GM19193 (cell line): ENCODE results near the gene ADH5.

Source experiments
- POLR2A ChIP-seq: IDR thresholded peaks from 4 replicates; pipeline ENCODE4 v1.6.1; 2011; ENCODE audit not compliant: insufficient read depth, insufficient read length; ENCODE audit errors: extremely low read depth

ADH5 gene

DNA sequence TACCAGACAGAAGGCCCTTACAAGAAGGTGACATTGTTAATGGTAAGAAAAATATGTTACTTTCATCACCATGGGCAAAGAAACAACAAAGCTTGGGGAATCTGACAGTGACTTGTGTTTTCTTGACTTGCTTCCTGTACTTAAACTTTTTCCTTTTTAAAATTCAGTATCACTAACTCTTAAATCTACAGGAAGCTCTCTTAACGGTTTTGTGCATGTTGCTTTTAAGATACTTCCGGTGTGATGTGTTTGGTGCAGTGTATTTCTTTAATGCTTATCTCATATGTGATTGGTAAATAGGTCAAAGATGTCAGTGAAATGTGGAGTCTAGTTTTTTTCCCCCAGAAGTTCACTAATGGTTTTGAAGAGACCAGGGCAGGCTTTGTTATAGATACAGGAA, 45.2 kb downstream of the ADH5 start:
- TF ChIP-seq POLR2A = no peak

DNA sequence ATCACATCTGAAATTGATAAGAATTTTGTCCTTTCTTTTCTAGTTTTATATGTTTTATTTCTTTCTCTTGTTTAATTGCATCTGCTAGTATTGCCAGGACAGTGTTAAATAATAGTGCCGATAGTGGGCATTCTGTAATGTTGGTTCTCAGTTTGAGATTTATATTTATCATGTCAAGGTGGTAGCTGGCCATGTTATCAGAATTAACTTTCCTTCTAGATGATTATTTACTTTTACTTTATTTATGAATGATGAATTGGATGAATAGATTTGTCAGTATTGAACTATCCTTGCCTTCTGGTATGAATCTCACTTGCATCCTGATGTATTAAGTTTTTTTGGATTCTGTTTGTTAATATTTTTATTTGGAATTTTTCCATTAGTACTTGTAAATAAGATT, 50.4 kb downstream of the ADH5 start:
- TF ChIP-seq POLR2A = no peak

DNA sequence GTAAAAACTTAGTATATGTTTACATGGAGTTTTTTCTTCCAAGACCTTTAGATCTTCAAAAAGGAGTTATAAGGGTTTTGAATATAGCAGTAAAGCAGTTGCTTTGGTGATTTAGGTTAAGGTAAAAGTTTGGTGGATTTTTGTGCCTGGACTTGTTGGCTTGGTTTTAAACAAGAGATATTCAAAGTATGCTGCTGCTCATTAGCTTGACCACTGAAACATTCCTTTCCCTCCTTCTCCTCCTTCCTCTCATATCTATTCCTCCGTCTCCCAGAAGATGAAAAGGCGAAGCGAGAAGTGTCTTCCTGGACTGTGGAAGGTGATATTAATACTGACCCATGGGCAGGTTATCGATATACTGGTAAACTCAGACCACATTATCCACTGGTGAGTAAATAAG, 54.6 kb downstream of the ADH5 start:
- no peak for TF ChIP-seq POLR2A

DNA sequence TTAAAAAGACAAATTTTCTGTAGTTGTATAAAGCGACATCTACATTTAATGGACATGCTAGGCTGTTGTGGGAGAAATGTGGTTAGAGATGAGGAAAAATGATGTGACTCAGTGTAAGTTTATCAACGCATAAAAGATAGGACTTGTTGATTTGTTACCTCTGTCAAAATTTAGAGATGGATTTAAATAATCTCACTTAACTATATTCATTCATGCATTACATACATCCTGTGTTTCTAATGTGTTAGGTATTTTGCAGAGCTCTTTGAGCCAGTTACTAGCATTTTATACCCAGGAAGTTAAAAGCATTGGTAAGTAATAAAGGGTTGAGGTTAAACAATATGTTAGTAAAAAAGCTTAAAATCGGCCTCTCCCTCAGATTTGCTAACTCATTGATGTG, 58.7 kb downstream of the ADH5 start:
- TF ChIP-seq POLR2A = no peak

DNA sequence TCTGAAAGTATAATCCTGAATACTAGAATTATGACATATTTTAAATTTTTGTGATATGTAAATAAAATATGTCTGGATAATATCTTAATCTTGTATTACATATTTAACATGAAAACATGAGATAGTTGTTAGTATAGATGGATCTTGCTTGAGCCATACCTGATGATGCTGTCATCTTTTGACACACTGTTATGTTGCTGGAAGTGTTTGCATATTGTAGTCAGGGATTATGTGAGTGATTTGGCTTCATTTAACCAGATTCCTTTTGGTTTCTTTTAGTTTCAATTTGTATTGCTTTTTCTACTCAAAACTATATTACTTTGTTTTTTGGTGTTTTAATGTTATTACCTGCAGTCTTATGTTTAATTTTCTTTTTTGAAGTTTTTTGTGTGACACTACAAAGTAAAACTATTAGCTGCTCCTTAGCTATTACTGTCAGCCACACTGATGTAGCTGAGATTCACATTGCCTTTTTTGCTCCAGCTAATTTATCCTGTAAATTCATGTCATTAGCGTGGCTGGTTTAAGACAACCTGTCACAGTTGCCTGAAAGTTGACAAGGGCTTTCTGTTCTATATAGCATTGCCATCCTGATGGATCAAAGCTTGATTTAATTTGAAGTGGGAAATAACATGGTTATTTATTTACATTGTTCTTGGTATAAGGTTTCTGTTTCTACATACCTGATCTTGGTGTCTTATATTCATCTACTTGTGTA, 59.4 kb downstream of the ADH5 start:
- TF ChIP-seq POLR2A = no peak

DNA sequence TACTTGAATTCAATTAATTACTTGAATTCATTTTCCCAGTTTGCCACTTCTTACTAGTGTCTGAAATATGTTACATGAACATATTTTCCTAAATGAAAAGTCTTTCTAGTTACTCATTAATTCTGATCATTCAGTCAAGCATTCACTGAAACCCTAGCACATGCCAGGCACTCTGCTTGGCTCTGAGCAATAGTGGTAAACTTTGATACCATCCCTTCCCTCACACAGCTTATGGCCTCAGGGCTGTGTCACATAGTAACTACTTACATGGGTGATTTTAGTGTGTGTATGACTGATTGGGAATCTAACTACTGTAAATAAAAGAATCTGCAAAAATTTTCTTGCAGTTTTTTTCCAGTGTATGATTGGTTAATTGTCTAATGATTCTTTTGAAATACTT, 60.4 kb downstream of the ADH5 start:
- no peak for TF ChIP-seq POLR2A

DNA sequence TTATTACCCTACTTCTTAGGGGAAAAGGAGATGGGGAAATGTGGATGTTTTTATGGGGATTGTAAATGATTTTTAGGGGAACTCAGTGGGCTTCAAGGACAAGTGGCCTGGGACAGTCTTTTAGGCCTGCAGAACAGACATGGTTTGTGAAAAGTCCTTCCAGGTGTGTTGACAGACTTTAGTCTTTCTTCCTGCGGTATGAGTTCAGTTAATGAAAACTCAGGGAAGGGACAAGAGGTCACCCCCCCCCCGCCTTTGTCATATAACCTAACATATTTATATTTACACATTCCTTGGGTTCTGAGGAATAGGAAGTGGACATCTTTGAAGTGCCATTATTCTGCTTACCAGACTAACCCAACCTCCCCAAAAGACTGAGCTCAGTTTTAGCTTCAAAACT, 61.3 kb downstream of the ADH5 start:
- TF ChIP-seq POLR2A = no peak

DNA sequence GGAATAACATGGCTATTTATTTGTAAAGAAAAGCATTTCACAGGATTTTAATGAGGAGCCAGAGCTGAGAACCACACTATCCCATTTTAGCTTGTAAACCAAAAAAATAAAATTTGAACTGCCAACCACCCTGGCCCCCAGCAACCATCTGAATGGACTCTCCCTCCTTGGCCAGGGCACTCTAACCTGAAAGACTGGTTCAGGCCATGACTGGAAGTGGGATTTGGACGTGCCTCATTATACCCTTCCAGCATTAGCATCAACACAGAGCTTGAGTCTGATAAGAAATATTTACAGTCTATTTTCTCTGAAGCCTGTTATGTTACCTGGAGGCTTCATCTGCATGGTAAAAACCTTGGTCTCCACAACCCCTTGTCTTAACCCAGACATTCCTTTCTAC, 63.1 kb downstream of the ADH5 start:
- TF ChIP-seq POLR2A = no peak

DNA sequence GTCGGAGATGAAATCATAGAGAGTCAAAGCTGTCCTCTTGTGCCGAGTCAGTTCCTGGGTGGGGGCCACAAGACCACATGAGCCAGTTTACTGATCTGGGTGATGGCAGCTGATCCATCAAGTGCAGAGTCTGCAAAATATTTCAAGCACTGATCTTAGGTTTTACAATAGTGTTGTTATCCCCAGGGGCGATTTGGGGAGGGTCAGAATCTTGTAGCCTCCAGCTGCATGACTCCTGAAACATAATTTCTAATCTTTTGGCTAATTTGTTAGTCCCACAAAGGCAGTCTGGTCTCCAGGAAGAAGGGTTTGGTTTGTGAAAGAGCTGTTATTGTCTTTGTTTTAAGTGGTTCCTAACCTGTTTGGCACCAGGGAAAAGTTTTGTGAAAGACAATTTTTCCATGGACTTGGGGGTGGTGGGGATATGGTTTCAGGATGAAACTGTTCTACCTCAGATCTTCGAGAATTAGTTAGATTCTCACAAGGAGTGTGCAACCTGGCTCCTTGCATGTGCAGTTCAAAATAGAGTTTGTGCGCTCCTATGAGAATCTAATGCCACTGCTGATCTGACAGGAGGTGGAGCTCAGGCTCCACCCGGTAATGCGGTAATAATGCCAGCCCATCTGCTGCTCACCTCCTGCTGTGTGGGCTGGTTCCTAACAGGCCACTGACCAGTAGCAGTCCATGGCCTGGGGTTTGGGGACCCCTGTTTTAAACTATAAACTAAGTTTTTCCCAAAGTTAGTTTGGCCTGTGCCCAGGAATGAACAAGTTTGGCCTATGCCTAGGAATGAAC, 63.9 kb downstream of the ADH5 start:
- no peak for TF ChIP-seq POLR2A

DNA sequence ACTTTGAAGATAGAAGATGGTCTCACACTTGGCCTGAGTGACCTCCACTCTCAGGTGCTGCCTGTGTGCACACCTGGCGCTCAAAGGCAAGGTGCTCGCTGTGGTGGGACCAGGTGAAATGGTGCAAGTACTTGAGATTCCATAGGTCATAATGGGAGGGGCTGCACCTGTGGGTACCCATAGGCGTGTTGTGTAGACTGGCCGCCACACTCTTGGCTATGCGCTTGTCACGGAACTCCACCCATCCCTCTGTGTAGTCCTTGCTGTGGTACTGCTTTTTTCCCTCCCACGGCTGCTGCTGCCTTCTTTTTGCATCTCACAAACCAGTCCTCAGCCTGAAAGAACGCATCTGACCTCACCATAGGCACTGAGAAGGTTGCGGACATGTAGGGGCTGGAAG, 66.0 kb downstream of the ADH5 start:
- TF ChIP-seq POLR2A = no peak

DNA sequence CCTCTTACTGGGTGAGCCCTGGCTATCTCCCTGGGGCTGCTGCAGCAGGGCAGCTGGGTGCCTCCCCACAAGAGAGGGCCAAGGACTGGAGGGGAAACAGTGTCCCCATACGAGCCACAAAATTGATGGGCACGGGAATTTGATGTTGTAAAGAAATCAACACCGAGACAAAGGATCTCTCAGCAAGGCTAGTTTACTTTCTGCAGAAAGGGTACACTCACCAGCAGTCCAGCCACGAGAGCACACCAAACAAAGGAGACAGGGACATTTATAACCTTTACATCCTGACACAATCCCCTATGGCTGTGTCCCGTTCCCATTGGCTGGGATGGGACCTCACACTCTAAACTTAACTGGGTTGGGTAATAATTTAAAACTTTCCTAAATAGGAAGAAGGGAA, 67.2 kb downstream of the ADH5 start:
- no peak for TF ChIP-seq POLR2A
